Activated B cell treated with CpG ODN at 0.5 μM for 24 hours (primary cell): ENCODE data around the gene NAP1L4. TPM values are rescaled to one million over a fixed set of nuclear protein-coding genes. Genes with fewer than 3 reads are reported as not detected.

Source experiments
- ATAC-seq: fragments of 200-7000 bp; cut with Tn5 transposase; one replicate; pipeline ENCODE4 v1.10.0; 2021; ENCODE audit warnings: low read depth, mild to moderate bottlenecking, moderate library complexity
- CTCF ChIA-PET: fragments of 350-600 bp; sonication (Branson Sonifier 250); formaldehyde crosslinking; loops from one replicate; lab custom pipeline; 2021; ENCODE audit warnings: antibody characterized with exemption; lab: Charles Lee
- POLR2A ChIA-PET: fragments of 350-600 bp; sonication (Branson Sonifier 250); formaldehyde crosslinking; loops from one replicate; lab custom pipeline; 2021; ENCODE audit warnings: antibody characterized with exemption; lab: Charles Lee
- DNase-seq: peaks from one replicate; pipeline ENCODE4 v3.0.0; 2022
- H3K27ac Mint-ChIP-seq: one replicate; pipeline ENCODE4 v1.8.0; 2020; ENCODE audit warnings: mixed read lengths
- H3K27me3 Mint-ChIP-seq: one replicate; pipeline ENCODE4 v1.8.0; 2021; ENCODE audit warnings: mixed read lengths
- H3K36me3 Mint-ChIP-seq: one replicate; pipeline ENCODE4 v1.8.0; 2021; ENCODE audit warnings: low read depth, mixed read lengths
- H3K4me1 Mint-ChIP-seq: one replicate; pipeline ENCODE4 v1.8.0; 2021; ENCODE audit warnings: mixed read lengths
- H3K4me3 Mint-ChIP-seq: one replicate; pipeline ENCODE4 v1.8.0; 2020; ENCODE audit warnings: mild to moderate bottlenecking, mixed read lengths
- H3K9me3 Mint-ChIP-seq: one replicate; pipeline ENCODE4 v1.8.0; 2020; ENCODE audit warnings: mixed read lengths
- CTCF ChIP-seq: fragments of 200-600 bp; IDR thresholded peaks from one replicate; pipeline ENCODE4 v1.8.0; 2022; ENCODE audit warnings: antibody characterized with exemption, mild to moderate bottlenecking
- intact Hi-C: fragments of 100-400 bp; cut with micrococcal nuclease; formaldehyde crosslinking; loops from one replicate; pipeline ENCODE4 v1.15.1; 2024
- total RNA-seq: library from RNA; stranded (reverse); gene quantifications from 2 replicates; pipeline ENCODE4 v1.2.3, GENCODE V29; 2022

NAP1L4 gene
- total RNA-seq, 1 donor from 2014 or later = 115 TPM

DNA sequence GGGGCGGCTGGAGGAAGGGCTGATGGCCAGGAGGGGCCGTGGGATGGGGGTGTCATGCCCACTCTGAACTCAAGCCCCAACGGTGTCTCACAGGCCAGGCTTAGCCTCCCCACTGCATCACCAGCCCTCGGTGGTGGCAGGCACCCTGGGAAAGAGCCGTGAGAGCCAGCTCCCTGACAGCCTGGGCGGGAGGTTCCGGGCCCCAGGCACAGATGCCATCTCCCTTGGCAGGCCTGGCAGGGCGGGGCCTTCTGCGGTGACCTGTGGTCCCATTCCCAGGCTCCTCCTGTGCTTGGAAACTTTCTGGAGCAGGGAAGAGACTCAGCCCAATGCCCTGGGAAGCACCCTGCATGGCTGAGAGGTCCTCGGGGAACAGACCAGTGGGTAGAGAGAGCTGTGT, 67.7 kb downstream of the NAP1L4 start:
- ATAC-seq = no peak
- DNase-seq = no peak
- Mint-ChIP-seq H3K27me3 (peaks cover 17% of the 10 kb centered on the region), H3K36me3 (no peaks in the 10 kb centered on the region), H3K27ac (no peak overlapping the region), H3K4me3 (no peak overlapping the region), H3K9me3 (no peaks in the 10 kb centered on the region), H3K4me1 (peaks cover 7% of the 10 kb centered on the region)
- intact Hi-C loops = no loop called here
- CTCF ChIA-PET = no interaction called here
- POLR2A ChIA-PET = interaction anchor here (0.9 kb wide), 1 partner anchor 36 kb away, joined by 3 read pairs; no protein-coding TSS in a partner anchor
- no peak for TF ChIP-seq CTCF

DNA sequence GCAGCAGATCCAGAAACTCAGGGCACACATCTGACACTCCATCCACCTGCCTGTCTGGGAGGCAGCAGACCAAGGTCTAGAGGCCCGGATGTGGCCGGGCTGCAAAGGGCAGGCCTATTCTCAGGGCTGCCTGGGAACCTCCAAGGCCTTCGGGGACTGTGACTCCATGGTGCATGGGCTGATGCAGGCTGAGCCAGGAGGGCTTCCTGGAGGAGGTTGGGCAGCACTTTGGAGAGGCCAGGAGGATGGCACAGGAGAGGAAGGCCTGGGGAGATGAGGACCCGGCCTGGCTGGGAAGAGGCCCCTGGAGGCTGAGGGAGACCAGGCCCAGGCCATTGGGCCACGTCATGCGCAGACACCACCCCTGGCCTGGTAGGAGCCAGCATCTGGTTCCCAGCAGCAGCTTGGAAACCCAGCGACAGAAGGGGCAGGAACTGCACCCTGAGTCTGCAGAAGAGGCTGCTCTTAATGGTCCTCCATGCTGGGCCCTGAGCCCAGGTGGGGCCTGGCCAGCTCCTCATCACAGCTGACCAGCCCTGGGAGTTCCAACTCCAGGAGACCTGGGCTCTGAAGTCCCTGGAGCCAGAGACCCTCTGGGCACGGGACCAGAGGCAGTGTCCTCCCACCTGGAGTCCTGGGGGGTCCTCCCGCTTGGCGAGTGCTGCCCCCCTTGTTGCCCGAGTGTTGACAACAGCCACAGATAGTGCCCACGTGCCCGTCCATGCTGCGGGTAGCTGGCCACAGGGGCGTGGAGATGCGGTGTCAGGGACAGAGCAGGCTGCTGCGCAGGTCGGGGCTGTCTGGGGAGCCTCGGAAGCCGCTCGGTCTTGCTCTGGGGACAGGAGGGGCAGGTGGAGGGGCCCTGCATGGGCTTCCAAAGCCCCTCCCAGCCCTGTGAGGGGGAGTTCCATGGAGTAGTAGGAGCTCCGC, 68.4 kb downstream of the NAP1L4 start:
- peaks cover 5% of the 10 kb centered on the region for H3K4me1 Mint-ChIP-seq
- no peak for TF ChIP-seq CTCF
- ChIA-PET CTCF (no interaction called here), POLR2A (no interaction called here)
- H3K27ac Mint-ChIP-seq = no peak overlapping the region
- no peaks in the 10 kb centered on the region for H3K36me3 Mint-ChIP-seq
- DNase-seq (no peak), ATAC-seq (no peak)
- intact Hi-C loops = no loop called here
- H3K27me3 Mint-ChIP-seq = peaks cover 13% of the 10 kb centered on the region
- H3K4me3 Mint-ChIP-seq = no peak overlapping the region
- H3K9me3 Mint-ChIP-seq = no peaks in the 10 kb centered on the region

- no peaks in the 10 kb centered on the region for H3K9me3 Mint-ChIP-seq
- ChIA-PET POLR2A (no interaction called here), CTCF (interaction anchor here (0.6 kb wide), 1 partner anchor 149 kb away, joined by 3 read pairs; no protein-coding TSS in a partner anchor)
- intact Hi-C loops = no loop called here
- H3K27ac Mint-ChIP-seq = no peak overlapping the region
- no peak for TF ChIP-seq CTCF
- DNase-seq (no peak), ATAC-seq (no peak)
- H3K4me1 Mint-ChIP-seq = no peaks in the 10 kb centered on the region
- no peaks in the 10 kb centered on the region for H3K36me3 Mint-ChIP-seq
- H3K4me3 Mint-ChIP-seq = no peak overlapping the region
- peaks cover 10% of the 10 kb centered on the region for H3K27me3 Mint-ChIP-seq
These were observed 69.5 kb downstream of the NAP1L4 start for GRCh38 chr11:2922655-2923054.

DNA sequence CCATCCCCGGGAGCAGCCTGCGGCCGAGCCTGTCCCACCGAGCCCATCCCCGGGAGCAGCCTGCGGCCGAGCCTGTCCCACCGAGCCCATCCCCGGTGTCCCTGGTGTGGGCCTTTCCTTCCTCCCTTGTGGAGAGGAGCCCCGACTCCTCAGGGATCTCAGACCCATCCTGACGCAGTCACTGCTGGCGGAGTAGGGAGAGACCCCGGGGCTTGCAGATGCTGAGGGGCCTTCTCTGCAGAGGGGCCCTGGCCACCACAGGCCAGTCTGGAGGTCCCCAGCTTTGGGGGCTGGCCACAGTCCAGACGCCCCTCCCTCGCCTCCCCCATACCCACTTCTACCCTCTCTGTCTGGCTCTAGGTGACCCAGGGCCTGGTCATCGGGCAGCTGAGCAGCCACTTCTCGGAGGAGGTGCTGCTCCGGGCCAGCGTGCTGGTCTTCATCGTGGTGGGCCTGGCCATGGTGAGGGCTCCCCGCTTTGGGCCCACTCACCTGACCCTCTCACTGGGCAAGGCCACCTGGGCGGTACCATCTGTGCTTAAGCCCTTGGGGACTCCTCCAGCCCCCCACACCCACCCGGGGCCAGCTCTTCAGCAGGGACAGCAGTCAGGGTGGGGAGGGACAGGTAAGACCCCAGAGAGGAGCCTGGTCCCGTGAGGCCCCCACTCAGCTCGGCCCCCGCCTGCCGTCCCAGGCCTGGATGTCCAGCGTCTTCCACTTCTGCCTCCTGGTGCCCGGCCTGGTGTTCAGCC, 70.2 kb downstream of the NAP1L4 start:
- H3K4me1 Mint-ChIP-seq = no peaks in the 10 kb centered on the region
- no peaks in the 10 kb centered on the region for H3K36me3 Mint-ChIP-seq
- TF ChIP-seq CTCF = no peak
- no peak for ATAC-seq
- no peak overlapping the region for H3K4me3 Mint-ChIP-seq
- DNase-seq = no peak
- peaks cover 6% of the 10 kb centered on the region for H3K27me3 Mint-ChIP-seq
- intact Hi-C loops = no loop called here
- H3K27ac Mint-ChIP-seq = no peak overlapping the region
- ChIA-PET CTCF (interaction anchor here (0.6 kb wide), 1 partner anchor 150 kb away, joined by 3 read pairs; no protein-coding TSS in a partner anchor), POLR2A (no interaction called here)
- no peaks in the 10 kb centered on the region for H3K9me3 Mint-ChIP-seq

DNA sequence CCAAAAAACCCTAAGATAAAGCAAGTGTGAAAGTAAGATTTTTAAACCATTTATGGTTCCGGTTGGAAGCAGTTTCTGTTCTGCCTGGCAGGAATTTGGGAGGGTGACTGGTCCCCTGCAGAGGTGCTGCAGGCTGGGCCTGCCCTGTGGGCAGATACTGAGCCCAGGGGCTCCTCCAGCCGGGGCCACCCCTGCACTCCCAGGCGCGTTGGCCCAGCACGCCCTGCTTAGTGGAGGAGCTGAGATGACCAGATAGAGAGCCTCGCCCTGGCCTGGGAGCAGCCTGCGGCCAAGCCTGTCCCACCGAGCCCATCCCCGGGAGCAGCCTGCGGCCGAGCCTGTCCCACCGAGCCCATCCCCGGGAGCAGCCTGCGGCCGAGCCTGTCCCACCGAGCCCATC, 70.9 kb downstream of the NAP1L4 start:
- ATAC-seq (no peak), DNase-seq (no peak)
- Mint-ChIP-seq H3K9me3 (no peaks in the 10 kb centered on the region), H3K4me3 (no peak overlapping the region), H3K4me1 (no peaks in the 10 kb centered on the region), H3K27ac (no peak overlapping the region), H3K36me3 (no peaks in the 10 kb centered on the region), H3K27me3 (peaks cover under 1% of the 10 kb centered on the region)
- CTCF ChIA-PET = interaction anchor here (0.8 kb wide), 1 partner anchor 9 kb away, joined by 5 read pairs; no protein-coding TSS in a partner anchor
- no peak for TF ChIP-seq CTCF
- POLR2A ChIA-PET = no interaction called here
- intact Hi-C loops = no loop called here
